HG03060 (cell line): ENCODE results near the gene FASTK.

Experiments
- ATAC-seq: cut with Tn5 transposase; IDR thresholded peaks from one replicate; pipeline ENCODE4 v1.9.1; 2021; ENCODE audit warnings: low read depth, moderate number of reproducible peaks; ENCODE audit not compliant: unreplicated experiment

The FASTK gene

GRCh38 chr7:151068069-151068773 lies 12.4 kb downstream of the FASTK start:
- no peak for ATAC-seq

DNA sequence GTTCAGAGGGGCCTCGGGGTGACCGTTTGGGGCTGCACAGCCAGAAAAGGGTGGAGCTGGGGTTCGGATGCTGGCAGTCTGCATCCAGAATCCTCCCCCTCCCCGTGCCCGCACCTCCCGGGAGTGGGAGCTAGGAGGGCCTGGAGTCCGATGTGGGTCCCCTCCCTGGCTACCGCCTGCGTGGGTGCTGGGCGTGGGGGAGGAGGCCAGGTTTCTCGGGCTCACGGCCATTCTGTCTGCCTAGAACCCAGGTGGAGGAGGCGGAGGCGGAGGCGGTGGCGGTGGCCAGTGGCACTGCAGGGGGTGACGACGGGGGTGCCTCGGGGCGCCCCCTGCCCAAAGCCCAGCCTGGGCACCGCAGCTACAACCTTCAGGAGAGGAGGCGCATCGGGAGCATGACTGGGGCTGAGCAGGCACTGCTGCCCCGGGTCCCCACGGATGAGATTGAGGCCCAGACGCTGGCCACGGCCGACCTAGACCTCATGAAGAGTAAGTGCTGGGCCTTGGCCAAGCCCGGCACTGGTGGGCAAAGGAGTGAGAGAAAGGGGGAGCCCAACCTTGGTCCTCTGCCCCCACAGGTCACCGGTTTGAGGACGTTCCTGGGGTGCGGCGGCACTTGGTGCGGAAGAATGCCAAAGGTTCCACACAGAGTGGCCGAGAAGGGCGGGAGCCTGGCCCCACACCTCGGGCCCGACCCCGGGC lies 14.2 kb downstream of the FASTK start:
- ATAC-seq, result no peak

GRCh38 chr7:151065516-151065915 lies 15.1 kb downstream of the FASTK start:
- no peak for ATAC-seq

GRCh38 chr7:151064993-151065392 lies 15.6 kb downstream of the FASTK start:
- no peak for ATAC-seq

- no peak for ATAC-seq
Measured at GRCh38 chr7:151064454-151064853, 16.2 kb downstream of the FASTK start.

- no peak for ATAC-seq
Measured at GRCh38 chr7:151063212-151063561, 17.4 kb downstream of the FASTK start.

DNA sequence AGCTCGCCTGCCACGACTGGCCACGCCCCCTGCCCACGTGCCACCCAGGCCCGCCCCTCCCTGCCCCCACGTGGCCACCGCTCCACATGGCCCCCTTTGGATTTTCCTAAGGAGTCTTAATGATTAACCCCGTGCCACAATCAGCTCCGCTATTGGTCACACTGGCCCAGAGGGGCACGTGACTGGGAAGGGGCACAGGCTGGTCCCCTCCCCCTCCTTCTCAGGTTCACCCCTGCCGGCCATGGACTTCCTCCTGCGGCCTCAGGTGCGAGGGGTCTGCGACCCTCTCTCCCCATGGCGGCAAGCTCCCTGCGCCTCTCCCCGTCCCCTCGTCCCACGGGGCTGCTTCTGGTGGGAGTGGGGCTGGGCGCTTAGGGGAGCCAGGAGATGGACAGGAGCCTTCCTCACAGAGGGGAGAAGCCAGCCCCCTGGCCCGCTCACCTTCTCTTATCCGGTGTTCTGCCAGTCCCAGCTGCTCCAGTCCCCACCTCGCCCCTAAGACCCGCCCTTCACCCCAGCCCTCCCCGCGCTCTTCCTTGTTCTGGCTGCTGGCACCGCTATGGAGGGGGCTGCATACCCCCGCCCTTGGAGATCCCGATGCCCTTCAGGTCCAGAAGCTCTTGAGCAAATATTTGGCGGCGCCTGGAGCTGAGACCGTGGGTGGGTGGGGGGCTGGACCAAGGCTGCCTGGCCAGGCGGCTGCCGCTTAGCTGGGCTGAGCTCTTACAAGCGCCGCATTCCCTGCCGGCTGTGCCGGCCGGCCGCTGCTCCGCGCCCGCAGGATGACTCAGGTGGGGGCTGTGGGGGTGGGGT lies 18.0 kb downstream of the FASTK start:
- ATAC-seq, result no peak

- ATAC-seq, result no peak
Measured at GRCh38 chr7:151062111-151062398, 18.6 kb downstream of the FASTK start.

DNA sequence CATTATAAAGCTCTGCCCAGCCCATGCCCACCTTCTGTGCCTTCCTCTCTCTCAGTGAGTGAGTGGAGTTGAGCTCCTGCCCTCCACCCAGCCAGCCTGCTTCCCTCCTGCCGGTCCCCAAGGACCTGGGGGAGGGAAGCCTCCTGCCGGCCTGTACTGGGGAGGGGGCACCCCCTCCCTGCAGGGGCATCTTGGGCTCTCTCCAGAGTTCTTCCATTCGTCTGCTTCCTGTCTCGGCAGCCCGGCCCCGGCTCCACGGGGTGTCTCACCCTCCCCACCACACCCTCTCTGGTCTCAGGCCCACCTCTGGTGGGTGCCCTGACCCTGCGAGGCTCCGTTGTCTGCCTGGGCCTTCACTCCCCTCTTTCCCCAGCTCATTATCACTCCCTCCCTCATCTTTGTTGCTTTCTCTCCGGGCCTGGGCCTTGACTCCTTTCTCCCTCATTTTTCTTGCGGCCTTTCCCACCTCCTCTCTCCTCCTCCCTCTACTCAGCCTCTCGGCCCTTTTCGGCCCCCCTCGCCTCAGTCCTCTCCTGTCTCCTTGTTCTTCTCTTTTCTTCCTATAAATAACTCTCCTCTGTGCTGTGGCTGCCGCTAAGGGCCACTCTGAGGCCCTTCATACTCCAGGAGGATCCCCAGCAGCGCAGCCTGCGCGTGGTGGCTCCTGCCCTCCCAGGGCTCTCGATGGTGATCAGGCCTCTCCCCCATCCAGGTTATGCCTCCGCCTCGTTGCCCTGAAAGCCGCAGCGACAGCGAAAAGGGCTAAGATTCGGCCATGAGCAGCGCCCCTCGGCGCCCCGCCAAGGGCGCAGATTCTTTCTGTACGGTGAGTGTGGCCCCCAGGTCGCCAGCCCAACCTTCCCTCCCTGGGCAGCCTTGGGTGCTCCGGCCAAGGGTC lies 19.1 kb downstream of the FASTK start:
- ATAC-seq, result no peak

DNA sequence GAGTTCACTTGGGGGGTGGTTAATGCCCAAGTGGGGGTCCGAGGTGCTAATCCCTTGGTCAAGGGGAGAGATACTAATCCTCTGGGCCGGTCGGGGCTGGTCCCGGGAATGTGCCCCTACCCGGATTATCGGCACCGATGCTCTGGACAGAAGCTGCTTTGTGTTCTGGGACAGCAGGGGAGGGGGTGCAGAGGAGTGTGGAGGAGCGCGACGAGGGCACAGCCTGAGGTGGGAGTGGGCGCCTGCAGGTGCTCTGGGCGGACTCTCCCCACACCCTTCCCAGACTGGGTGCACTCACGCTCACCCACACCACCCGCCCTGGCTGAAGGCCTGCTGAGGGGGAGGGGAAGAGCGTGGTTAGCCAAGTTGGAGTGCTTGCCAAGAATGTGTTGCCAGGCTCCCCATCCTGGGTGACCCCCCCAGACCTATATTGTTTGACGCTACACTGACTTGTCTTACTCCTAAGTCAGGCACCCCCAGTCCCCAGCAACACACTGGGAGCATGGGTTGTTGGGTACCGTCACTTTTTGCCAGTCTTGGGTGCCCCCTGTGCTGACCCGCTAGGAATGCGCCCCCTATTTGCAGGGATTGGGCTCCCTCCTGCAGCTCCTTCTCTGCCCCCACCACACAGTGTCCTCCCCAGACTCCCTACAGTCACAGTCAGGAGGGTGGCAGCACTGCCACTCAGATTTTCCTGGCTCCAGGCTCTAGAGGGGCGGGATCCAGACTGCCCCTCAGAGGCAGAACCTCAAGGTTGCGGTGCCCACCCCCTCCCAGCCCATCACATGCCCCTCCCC lies 20.0 kb downstream of the FASTK start:
- no peak for ATAC-seq

DNA sequence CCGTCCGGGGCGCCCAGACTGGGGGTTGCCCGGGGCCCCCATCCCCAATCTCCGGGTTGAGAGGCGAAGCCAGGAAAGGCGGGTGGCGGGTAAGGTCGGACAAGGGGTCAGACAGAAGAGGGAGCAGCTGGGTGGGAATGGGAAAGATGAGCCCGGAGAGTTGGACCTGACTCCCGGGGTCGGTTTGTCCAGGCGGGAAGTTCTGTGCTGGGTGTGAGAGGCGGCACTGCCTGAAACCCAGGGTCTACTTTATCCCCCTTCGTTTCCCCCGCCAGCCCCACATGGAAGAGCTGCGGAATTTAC lies 20.5 kb downstream of the FASTK start:
- no peak for ATAC-seq

DNA sequence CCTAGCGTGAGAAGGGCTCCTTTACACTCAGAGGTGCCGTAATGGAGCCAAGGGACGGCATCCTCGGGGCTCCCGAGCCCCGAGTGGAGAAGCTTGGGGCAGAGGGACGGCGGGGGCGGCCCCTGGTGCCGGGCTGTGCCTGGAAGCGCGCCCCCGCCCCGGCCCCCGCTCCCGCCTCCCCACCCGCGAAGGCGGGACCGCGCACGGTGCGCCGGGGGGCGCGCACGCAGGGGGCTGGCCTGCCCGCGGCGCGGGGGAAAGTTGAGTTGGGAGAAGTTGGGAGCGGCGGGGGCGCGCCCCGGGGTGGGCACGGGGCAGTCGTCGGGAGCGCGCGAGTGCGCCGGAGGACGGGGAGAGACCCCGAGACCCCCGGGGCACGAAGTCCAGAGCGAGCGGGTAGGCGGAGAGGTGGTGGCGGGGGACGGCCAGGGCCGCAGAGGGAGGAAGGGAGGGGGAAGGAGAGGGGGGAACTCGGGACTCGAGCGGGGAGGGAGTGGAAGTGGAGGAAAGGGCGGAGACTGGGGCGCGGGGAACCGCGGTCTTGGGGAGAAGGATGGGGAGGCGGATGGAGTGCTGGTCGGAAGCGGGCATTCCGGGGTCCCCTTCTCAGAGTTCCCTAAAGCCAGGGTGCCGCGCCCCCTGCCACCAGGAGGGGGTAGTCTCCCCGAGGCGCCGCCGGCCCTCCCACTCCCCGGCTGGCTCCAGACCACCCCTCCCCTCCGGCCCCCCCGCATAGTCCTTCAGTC lies 21.1 kb downstream of the FASTK start, which contains the start of gene SLC4A2:
SLC4A2 (plus strand) TSS at position 223 of the 746 bp plus-strand sequence. CDS start 2,399 bp downstream, outside the sequence.
- no peak for ATAC-seq

DNA sequence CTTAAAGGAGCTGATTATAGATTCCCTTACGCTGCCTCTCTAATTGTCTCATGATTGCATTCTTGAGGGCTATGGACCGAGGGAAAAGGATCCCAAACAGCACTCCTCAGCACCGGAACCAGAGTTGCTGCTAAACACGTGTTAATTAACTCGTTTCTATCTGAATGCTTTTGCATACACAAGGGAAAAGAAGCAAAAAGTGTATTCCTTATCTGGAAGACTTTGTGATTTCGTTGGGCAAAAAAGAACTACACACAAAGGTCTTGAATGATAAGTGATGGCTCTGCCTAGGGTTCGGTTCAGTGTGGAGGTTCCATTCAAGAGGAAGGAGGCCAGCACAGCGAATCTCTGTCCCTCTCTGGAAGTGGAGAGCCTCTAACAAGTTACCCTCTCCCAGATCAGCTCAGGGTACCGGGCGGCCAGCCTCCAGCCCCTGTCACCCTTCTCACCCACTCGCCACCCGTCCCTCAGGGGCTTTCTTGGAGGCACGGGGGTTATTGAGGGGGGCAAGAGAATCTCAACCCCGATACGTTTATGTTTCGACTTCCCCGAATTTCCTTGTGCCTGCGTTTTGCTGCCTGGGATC lies 21.7 kb downstream of the FASTK start:
- no peak for ATAC-seq

DNA sequence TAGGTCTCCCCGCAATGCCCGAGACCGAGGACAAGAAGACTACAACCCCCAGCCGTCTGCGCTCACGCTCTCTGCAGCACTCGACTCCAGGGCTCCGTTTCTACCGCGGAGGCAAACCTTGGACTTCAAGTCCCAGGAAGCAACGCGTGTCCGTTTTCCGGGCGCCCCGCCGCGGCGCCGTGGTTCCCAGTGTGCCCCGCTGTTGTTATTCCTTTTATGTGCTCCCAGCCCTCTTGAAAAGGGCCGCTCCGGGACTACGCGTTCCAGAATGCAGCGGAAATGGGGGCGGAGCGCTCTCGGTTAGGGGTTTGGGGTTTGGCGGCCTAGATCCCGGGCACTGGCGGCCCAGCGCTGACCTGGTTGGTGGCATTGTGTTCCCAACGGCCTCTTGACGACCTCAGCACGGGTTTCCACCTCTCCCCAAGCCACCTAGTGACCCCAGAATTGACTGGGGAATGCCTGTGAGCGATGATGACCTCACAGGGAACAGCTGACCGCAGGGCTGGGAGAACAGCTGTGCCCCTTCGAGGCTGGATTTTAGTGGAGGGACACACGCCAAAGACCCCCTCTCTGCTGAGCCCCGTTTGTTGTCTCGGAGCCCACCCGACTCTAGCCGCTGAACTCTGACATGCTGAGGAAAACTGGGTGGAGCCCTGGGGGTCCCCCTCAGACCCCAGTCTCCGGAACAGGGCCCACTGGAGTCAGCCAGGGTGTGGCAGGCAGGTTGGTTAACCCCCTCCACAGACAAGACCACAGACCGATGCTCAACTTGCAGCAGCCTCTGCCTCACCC lies 22.4 kb downstream of the FASTK start:
- peak; percentile 77 for ATAC-seq

DNA sequence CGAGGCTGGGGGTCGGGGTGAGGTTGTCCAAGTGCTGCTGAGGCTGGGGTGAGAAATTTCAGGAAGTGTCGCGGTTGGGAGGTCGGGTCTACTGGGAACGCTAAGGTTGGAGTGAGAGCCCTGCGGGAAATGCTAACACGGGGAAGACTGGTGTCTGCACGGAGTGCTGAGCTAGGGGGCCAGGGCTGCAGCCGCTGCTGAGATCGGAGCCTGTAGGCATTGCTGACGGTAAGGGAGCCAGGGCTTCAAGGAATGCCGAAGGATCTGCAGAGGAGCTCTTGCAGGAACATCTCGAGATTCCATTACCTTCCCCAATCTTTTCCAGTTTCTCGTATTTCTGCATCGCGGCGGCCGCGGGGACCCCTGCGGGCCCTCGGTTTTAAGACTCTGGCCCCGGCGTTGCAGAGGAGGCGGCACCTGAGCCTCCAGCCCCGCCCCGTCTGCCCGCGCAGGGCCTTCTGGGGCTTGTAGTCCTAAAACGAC lies 23.1 kb downstream of the FASTK start, which contains the start of gene CDK5:
CDK5 (minus strand) TSS at position 392 of the 483 bp plus-strand sequence; CDS start at position 343, 49 bp downstream.
- peak; percentile 17 for ATAC-seq

GRCh38 chr7:151056666-151057505 lies 23.7 kb downstream of the FASTK start:
- ATAC-seq, result no peak

DNA sequence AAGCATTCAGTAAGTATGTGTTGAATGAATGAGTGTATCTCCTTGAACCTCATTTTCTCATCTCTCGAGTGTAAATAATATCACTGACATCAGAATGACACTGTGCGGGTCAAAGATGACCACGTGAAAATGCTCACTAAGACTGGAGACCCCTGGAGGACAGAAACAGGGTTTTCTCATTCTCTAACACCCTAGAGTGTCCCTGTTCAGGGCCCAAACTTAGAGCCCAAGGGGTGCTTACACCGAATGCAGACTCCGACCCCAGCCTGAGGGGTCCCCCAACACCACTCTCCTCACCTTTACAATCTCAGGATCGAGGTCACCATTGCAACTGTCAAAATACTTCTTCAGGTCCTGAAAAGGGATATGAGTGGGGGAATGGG lies 24.3 kb downstream of the FASTK start:
- ATAC-seq, result no peak
